Mesenchymal stem cell (in vitro differentiated cells and primary cell): ENCODE data around the gene ZNF22.

Source experiments
- DNase-seq: peaks from one replicate; pipeline ENCODE4 v3.0.0-alpha.2; 2013
- H2AFZ ChIP-seq: one replicate; pipeline ENCODE4 v1.6.1; 2013; ENCODE audit warnings: low read depth, mild to moderate bottlenecking, control low read depth, inconsistent platforms, low read length, moderate library complexity
- H2AK5ac ChIP-seq: 2 replicates; pipeline ENCODE4 v1.6.1; 2013; ENCODE audit warnings: low read length, moderate library complexity, mild to moderate bottlenecking, inconsistent platforms; ENCODE audit not compliant: severe bottlenecking
- H2BK120ac ChIP-seq: one replicate; pipeline ENCODE4 v1.6.1; 2013; ENCODE audit warnings: low read depth, mild to moderate bottlenecking, inconsistent platforms, low read length, moderate library complexity
- H2BK12ac ChIP-seq, 2 experiments: one replicate each; pipeline ENCODE4 v1.6.1; 2013; ENCODE audit warnings: inconsistent platforms in 2 of 2, low read length in 2 of 2, mild to moderate bottlenecking in 2 of 2, moderate library complexity in 2 of 2, control low read depth in 1 of 2
- H2BK15ac ChIP-seq: one replicate; pipeline ENCODE4 v1.6.1; 2013; ENCODE audit warnings: mild to moderate bottlenecking, low read depth, inconsistent platforms; ENCODE audit not compliant: poor library complexity, severe bottlenecking
- H2BK5ac ChIP-seq: 2 replicates; pipeline ENCODE4 v1.6.1; 2013; ENCODE audit warnings: low read depth, mild to moderate bottlenecking, low read length, control low read depth, inconsistent platforms; ENCODE audit not compliant: poor library complexity, severe bottlenecking
- H3K14ac ChIP-seq, 2 experiments: one replicate each; pipeline ENCODE4 v1.6.1; 2013; ENCODE audit warnings: inconsistent platforms in 2 of 2, low read length in 2 of 2, control low read depth in 1 of 2, mild to moderate bottlenecking in 1 of 2, moderate library complexity in 1 of 2
- H3K18ac ChIP-seq, 2 experiments: one replicate each; pipeline ENCODE4 v1.6.1; 2013; ENCODE audit warnings: inconsistent platforms in 2 of 2, low read length in 2 of 2, control low read depth in 1 of 2, low read depth in 1 of 2, mild to moderate bottlenecking in 1 of 2
- H3K23ac ChIP-seq, 2 experiments: one replicate each; pipeline ENCODE4 v1.6.1; 2013; ENCODE audit warnings: inconsistent platforms in 2 of 2, low read length in 2 of 2, mild to moderate bottlenecking in 2 of 2, moderate library complexity in 2 of 2, control low read depth in 1 of 2
- H3K27ac ChIP-seq: 2 replicates; pipeline ENCODE4 v1.5.1; 2013; ENCODE audit warnings: mild to moderate bottlenecking, moderate library complexity, low read length, control low read depth, inconsistent platforms; ENCODE audit not compliant: poor library complexity, severe bottlenecking
- H3K27me3 ChIP-seq, 2 experiments: 2 replicates each; pipeline versions ENCODE4 v1.6.1 to v1.7.0; 2013; ENCODE audit warnings: low read length in 2 of 2, mild to moderate bottlenecking in 2 of 2, moderate library complexity in 2 of 2, control low read depth in 1 of 2, inconsistent platforms in 1 of 2; ENCODE audit not compliant: control insufficient read depth in 1 of 2, insufficient read depth in 1 of 2
- H3K36me3 ChIP-seq, 2 experiments: 2 replicates each; pipeline versions ENCODE4 v1.6.1 to v1.7.0; 2013; ENCODE audit warnings: low read length in 2 of 2, control low read depth in 1 of 2, inconsistent platforms in 1 of 2, low read depth in 1 of 2, mild to moderate bottlenecking in 1 of 2; ENCODE audit not compliant: insufficient read depth in 2 of 2, control insufficient read depth in 1 of 2
- H3K4ac ChIP-seq, 2 experiments: one replicate each; pipeline ENCODE4 v1.6.1; 2013; ENCODE audit warnings: inconsistent platforms in 2 of 2, low read length in 2 of 2, mild to moderate bottlenecking in 2 of 2, moderate library complexity in 2 of 2, control low read depth in 1 of 2, low read depth in 1 of 2
- H3K4me1 ChIP-seq: 2 replicates; pipeline ENCODE4 v1.6.1; 2013; ENCODE audit warnings: low read depth, low read length, control low read depth; ENCODE audit not compliant: control insufficient read depth, insufficient read depth
- H3K4me2 ChIP-seq: 2 replicates; pipeline ENCODE4 v1.6.1; 2013; ENCODE audit warnings: low read length, mild to moderate bottlenecking, inconsistent platforms; ENCODE audit not compliant: poor library complexity, severe bottlenecking
- H3K4me3 ChIP-seq, 2 experiments: 2 replicates each; pipeline versions ENCODE4 v1.5.1 to v1.7.0; 2013; ENCODE audit warnings: low read length in 2 of 2, mild to moderate bottlenecking in 2 of 2, control low read depth in 1 of 2, low read depth in 1 of 2; ENCODE audit not compliant: insufficient read depth in 1 of 2
- H3K79me1 ChIP-seq: replicated peaks from 2 replicates; pipeline ENCODE4 v1.6.1; 2013; ENCODE audit warnings: mild to moderate bottlenecking, control low read depth, low read length, inconsistent platforms; ENCODE audit not compliant: poor library complexity, severe bottlenecking
- H3K9ac ChIP-seq: 2 replicates; pipeline ENCODE4 v1.7.0; 2013; ENCODE audit warnings: mild to moderate bottlenecking, low read length, moderate library complexity
- H3K9me3 ChIP-seq: 2 replicates; pipeline ENCODE4 v1.7.0; 2013; ENCODE audit warnings: mild to moderate bottlenecking, low read length; ENCODE audit not compliant: control insufficient read depth
- H4K8ac ChIP-seq: one replicate; pipeline ENCODE4 v1.6.1; 2013; ENCODE audit warnings: inconsistent platforms, mild to moderate bottlenecking, low read length, moderate library complexity
- H4K91ac ChIP-seq: one replicate; pipeline ENCODE4 v1.6.1; 2013; ENCODE audit warnings: mild to moderate bottlenecking, low read length, inconsistent platforms
- WGBS: methylation state at CpG from one replicate; pipeline ENCODE4 v1.1.7; 2013; ENCODE audit warnings: mixed read lengths; 5-methylcytosine and 5-hydroxymethylcytosine counted together

Gene ZNF22

DNA sequence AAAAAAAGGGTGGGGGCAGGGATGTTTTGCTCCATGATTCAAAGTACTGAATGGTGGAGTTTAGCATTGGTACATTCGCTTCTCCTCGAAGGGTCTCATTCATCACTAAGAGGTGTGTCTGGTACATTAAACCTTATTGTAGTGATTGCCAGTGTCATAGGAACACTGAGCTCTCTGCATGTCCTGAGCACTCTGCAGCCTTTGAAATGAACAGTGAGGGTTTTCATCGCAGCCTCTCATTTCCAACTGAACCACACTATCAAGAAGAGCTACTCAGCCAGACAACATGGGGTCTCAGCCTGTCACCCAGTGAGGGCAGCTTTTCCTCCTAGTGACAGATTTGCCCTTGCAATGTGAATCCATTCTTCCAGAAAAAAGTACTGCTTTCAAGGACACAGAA, 14.5 kb upstream of the ZNF22 start:
- H3K4ac ChIP-seq, result peak overlapping the region in 1 of 2 experiments; percentile 2
- DNase-seq, result no peak
- no peaks in the 10 kb centered on the region for H3K79me1 ChIP-seq
- H3K27me3 ChIP-seq, result no peaks in the 10 kb centered on the region
- no peaks in the 10 kb centered on the region for H3K9me3 ChIP-seq
- no peak overlapping the region for H3K4me2 ChIP-seq
- no peak overlapping the region for H3K23ac ChIP-seq
- no peak overlapping the region for H3K27ac ChIP-seq
- peaks cover 11 to 49% of the 10 kb centered on the region in 2 experiments for H3K36me3 ChIP-seq
- no peak overlapping the region for H2BK5ac ChIP-seq
- H4K91ac ChIP-seq, result no peak overlapping the region
- no peak overlapping the region for H2BK12ac ChIP-seq
- no peak overlapping the region for H4K8ac ChIP-seq
- H3K4me3 ChIP-seq, result no peak overlapping the region
- no peak overlapping the region for H2AFZ ChIP-seq
- H2BK120ac ChIP-seq, result no peak overlapping the region
- no peak overlapping the region for H2AK5ac ChIP-seq
- 98% methylated on average over 3 of the region's 3 CpGs for WGBS
- H3K14ac ChIP-seq, result no peak overlapping the region
- H3K9ac ChIP-seq, result no peak overlapping the region
- no peak overlapping the region for H3K18ac ChIP-seq
- H3K4me1 ChIP-seq, result peaks cover 25% of the 10 kb centered on the region
- no peak overlapping the region for H2BK15ac ChIP-seq

DNA sequence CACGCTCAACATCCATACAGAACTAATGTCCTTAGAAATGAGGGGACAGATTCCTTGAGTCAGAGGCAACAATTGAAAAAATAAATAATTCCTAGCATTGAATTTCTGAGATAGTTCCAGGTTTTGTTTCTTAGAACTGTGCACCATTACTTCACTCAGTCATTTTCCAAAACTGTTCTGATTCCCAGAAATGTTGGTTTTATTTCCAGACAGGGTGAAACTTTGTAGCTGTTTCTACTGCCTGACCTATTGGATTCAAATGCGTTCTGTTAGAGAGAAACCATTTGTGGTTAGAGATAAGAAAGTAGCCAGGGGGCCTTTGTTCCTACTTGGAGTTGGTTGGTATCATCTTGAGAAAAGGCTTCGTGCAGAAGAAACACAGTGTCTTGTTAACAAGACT, 14.1 kb upstream of the ZNF22 start:
- no peak overlapping the region for H3K23ac ChIP-seq
- WGBS, result 57% methylated on average over 2 of the region's 3 CpGs
- no peak overlapping the region for H2AFZ ChIP-seq
- no peak for DNase-seq
- H3K4ac ChIP-seq, result no peak overlapping the region
- no peak overlapping the region for H2BK120ac ChIP-seq
- H3K4me3 ChIP-seq, result no peak overlapping the region
- H3K14ac ChIP-seq, result no peak overlapping the region
- H3K36me3 ChIP-seq, result peaks cover 13 to 53% of the 10 kb centered on the region in 2 experiments
- H2AK5ac ChIP-seq, result no peak overlapping the region
- H3K27ac ChIP-seq, result no peak overlapping the region
- no peak overlapping the region for H4K8ac ChIP-seq
- H4K91ac ChIP-seq, result no peak overlapping the region
- H2BK12ac ChIP-seq, result no peak overlapping the region
- no peaks in the 10 kb centered on the region for H3K27me3 ChIP-seq
- no peak overlapping the region for H2BK5ac ChIP-seq
- no peak overlapping the region for H3K4me2 ChIP-seq
- no peak overlapping the region for H2BK15ac ChIP-seq
- no peaks in the 10 kb centered on the region for H3K9me3 ChIP-seq
- no peak overlapping the region for H3K9ac ChIP-seq
- H3K79me1 ChIP-seq, result no peaks in the 10 kb centered on the region
- peaks cover 22% of the 10 kb centered on the region for H3K4me1 ChIP-seq
- H3K18ac ChIP-seq, result no peak overlapping the region

DNA sequence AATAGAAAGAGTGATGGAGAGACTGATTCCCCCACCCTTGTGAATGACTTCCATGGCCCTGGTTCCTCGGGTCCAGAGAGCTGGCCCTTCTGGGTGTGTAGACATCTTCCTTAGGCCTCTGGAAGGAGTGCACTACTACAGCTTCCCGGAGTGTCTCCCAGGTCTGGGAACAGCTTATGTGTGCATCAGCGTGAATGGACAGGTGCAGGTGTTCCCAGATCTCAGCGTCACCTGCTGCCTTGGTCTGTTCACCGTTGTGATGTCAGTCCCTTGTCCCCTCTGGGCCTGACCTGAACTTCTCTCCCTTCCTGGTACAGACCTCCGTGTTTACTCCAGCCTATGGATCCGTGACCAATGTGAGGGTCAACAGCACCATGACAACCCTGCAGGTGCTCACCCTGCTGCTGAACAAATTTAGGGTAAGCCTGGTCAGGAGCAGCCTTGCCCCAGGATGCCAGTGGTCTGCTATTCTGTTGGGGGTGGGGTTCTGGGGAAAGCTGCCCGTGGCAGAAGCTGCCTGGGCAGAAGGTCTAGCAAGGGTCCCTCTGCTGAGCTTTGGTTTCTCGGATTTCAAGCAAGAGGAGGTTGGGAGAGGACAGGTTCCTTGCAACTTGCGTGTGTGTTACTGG, 11.7 kb upstream of the ZNF22 start:
- Histone ChIP-seq H2AFZ (no peak overlapping the region), H2BK120ac (no peak overlapping the region), H2BK5ac (no peak overlapping the region), H3K9me3 (no peaks in the 10 kb centered on the region), H3K9ac (no peak overlapping the region), H3K36me3 (peaks cover 17 to 52% of the 10 kb centered on the region in 2 experiments), H2AK5ac (no peak overlapping the region), H3K18ac (no peak overlapping the region), H2BK15ac (no peak overlapping the region), H3K14ac (no peak overlapping the region), H4K8ac (no peak overlapping the region), H2BK12ac (no peak overlapping the region), H4K91ac (no peak overlapping the region), H3K27me3 (no peaks in the 10 kb centered on the region), H3K79me1 (no peaks in the 10 kb centered on the region), H3K4me3 (no peak overlapping the region), H3K27ac (no peak overlapping the region), H3K4me2 (no peak overlapping the region), H3K4ac (no peak overlapping the region), H3K4me1 (peaks cover 12% of the 10 kb centered on the region), H3K23ac (no peak overlapping the region)
- no peak for DNase-seq
- 95% methylated on average over 9 of the region's 10 CpGs for WGBS

DNA sequence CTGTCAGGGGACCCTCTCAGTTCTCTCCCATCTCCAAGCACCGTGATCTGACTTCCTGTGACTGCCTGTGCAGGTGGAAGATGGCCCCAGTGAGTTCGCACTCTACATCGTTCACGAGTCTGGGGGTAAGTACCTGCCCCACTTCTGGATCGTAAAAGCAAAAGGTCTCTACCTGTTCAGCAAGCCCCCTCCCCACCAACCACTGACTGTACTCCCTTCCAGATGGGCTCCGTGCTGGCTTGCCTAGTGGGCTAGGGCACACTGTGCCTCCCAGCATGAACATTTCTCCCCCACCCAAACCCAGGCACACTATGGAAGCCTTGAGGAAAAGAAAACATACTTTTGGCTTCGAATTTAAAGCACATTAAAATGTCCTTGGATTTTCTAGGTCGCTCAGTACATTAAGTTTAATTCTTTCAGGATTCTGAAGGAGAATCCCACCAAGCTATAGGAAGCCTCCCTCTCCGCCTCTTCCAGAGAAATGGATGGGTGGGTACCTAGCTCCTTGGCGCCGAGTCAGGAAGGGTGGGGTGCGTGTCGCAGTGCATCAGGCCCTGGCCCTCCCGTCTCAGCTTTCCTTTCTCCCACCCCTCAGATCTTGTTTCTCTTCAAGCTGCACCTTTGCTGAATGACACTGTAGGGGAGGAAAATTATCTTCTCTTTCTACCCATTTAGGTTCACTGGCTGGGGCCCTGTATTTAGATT, 11.0 kb upstream of the ZNF22 start:
- no peak overlapping the region for H2AFZ ChIP-seq
- H3K36me3 ChIP-seq, result peaks cover 17 to 45% of the 10 kb centered on the region in 2 experiments
- H2BK12ac ChIP-seq, result no peak overlapping the region
- H3K18ac ChIP-seq, result no peak overlapping the region
- H3K4me3 ChIP-seq, result no peak overlapping the region
- no peak overlapping the region for H3K23ac ChIP-seq
- no peak overlapping the region for H2BK15ac ChIP-seq
- no peak overlapping the region for H2BK5ac ChIP-seq
- H3K4me2 ChIP-seq, result no peak overlapping the region
- 87% methylated on average over 11 of the region's 14 CpGs for WGBS
- H4K8ac ChIP-seq, result no peak overlapping the region
- peaks cover 15% of the 10 kb centered on the region for H3K4me1 ChIP-seq
- no peak overlapping the region for H3K14ac ChIP-seq
- no peak overlapping the region for H2BK120ac ChIP-seq
- H3K9me3 ChIP-seq, result no peaks in the 10 kb centered on the region
- DNase-seq, result no peak
- H3K9ac ChIP-seq, result no peak overlapping the region
- H3K4ac ChIP-seq, result no peak overlapping the region
- no peaks in the 10 kb centered on the region for H3K79me1 ChIP-seq
- no peaks in the 10 kb centered on the region for H3K27me3 ChIP-seq
- H3K27ac ChIP-seq, result no peak overlapping the region
- H2AK5ac ChIP-seq, result no peak overlapping the region
- H4K91ac ChIP-seq, result no peak overlapping the region
